NCI-H2107 (cell line): ENCODE data around the gene KISS1.
"Not testable (repeated sequence)": the region's sequence is repeated elsewhere in the genome, so short reads cannot be mapped to it uniquely, and the experiment has no call there.

Source experiments
- DNase-seq: peaks from one replicate; lab custom pipeline; 2025; lab: John Stamatoyannopoulos, UW

The KISS1 gene, protein sequence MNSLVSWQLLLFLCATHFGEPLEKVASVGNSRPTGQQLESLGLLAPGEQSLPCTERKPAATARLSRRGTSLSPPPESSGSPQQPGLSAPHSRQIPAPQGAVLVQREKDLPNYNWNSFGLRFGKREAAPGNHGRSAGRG

GRCh38 chr1:204196068-204196795 lies at the start of gene KISS1:
TSS of gene KISS1 (minus strand) at chr1:204196491. CDS start at chr1:204192876, 3,615 bp downstream.
- no peak for DNase-seq

GRCh38 chr1:204242920-204243319 lies 46.6 kb upstream of the KISS1 start:
- no peak for DNase-seq

- no peak for DNase-seq
Measured at GRCh38 chr1:204241914-204242313, 45.6 kb upstream of the KISS1 start.

DNA sequence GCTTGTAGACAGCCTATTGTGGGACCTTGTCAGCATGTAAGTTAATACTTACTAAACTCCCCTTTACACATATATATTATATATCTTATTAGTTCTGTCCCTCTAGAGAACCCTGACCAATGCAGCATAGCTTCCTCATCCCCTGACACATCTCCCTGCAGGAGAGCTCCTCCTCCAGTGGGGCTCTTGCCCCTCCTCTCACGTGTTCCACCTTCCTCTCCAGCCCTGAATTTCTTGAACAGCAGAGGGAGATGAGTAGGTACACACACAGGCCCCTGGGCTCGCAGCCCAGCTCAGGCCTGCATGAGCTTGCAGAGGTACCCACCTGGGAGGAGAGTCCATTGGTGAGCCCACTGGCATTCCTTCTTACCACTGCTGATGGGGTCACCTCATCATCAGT lies 44.8 kb upstream of the KISS1 start:
- DNase-seq: no peak

DNA sequence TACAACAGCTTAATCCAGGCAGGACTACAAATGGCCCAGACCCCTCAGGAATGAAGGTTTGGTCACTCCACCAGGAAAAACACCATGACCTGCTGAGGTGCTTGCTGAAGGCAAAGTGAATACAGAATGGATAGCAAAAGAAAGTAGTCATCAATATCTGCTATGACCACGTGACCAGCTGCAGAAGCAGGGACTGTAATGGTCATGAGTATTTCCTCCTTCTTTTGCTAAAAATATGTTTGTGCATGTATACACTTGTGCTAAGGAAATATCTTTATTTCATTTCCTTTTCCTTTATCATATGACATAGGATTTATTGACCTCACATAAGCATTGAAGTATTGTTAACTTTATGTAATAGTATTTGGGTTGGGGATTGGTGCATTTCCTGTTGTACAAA lies 43.9 kb upstream of the KISS1 start:
- DNase-seq: no peak

DNA sequence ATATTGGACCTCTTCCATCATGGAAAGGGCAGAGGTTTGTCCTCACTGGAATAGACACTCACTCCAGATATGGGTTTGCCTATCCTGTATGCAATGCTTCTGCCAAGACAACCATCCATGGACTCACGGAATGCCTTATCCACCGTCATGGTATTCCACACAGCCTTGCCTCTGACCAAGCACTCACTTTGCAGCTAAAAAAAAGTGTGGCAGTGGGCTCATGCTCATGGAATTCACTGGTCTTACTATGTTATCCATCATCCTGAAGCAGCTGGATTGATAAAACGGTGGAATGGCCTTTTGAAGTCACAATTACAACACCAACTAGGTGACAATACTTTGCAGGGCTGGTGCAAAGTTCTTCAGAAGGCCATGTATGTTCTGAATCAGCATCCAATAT lies 43.1 kb upstream of the KISS1 start:
- DNase-seq: not testable (repeated sequence)

- not testable (repeated sequence) for DNase-seq
Measured at GRCh38 chr1:204238520-204238919, 42.2 kb upstream of the KISS1 start.

DNA sequence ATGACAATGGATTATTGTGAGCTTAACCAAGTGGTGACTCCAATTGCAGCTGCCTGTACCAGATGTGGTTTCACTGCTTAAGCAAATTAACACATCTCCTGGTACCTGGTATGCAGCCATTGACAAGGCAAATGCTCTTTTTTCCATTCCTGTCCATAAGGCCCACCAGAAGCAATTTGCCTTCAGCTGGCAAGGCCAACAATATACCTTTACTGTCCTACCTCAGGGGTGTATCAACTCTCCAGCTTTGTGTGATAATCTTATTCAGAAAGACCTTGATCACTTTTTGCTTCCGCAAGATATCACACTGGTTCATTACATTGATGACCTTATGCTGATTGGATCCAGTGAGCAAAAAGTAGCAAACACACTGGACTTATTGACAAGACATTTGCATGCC lies 41.2 kb upstream of the KISS1 start:
- DNase-seq: not testable (repeated sequence)

GRCh38 chr1:204232526-204232925 lies 36.2 kb upstream of the KISS1 start:
- DNase-seq: no peak

- DNase-seq: no peak
Measured at GRCh38 chr1:204230211-204230610, 33.9 kb upstream of the KISS1 start.

DNA sequence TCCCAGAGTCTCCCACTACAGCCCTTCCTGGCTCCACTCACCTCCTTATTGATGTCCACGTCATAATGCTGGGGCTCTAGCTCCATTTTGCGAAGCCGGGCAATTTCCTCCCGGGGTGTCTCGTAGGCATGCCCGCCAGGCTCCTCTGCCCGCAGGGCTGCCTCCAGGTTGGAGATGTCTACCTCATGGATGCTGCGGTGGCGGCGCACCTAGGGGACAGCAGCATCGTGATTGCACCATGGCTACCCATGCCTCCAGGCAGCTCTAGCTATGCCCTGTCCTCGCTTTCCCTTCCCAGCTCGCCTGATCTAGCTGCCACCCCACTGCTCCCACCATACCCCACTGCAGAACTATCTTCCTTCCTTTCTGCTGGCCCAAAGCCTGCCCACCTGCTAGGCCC lies 32.6 kb upstream of the KISS1 start:
- no peak for DNase-seq

GRCh38 chr1:204227996-204228785 lies 31.9 kb upstream of the KISS1 start:
- no peak for DNase-seq

GRCh38 chr1:204227351-204227750 lies 31.1 kb upstream of the KISS1 start:
- DNase-seq: no peak

- no peak for DNase-seq
Measured at GRCh38 chr1:204225841-204226735, 29.8 kb upstream of the KISS1 start.

GRCh38 chr1:204224655-204225054 lies 28.4 kb upstream of the KISS1 start:
- no peak for DNase-seq

- DNase-seq: no peak
Measured at GRCh38 chr1:204223129-204223860, 27.0 kb upstream of the KISS1 start.

- DNase-seq: no peak
Measured at GRCh38 chr1:204222764-204223055, 26.4 kb upstream of the KISS1 start.

GRCh38 chr1:204222006-204222763 lies 25.9 kb upstream of the KISS1 start:
- DNase-seq: no peak

DNA sequence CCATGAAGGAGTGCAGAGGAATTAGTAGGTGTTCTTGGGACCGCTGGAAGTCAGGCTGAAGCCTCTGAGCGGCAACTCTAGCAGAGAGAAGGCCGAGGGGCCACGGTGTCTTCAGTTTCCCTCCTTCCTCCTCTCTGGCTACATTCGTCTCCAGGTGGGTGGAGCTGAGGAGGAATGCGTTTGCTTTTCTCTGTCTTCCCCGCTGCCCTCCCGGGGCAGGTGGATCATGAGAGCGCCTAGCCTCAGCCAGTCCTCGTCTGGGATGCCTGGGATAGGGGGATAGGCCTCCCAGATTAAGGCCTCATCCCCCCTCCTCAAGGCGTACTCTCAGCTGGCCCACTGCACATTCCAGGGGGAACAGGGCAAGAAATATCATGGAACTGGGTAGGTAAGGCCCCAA lies 25.0 kb upstream of the KISS1 start:
- DNase-seq: no peak

DNA sequence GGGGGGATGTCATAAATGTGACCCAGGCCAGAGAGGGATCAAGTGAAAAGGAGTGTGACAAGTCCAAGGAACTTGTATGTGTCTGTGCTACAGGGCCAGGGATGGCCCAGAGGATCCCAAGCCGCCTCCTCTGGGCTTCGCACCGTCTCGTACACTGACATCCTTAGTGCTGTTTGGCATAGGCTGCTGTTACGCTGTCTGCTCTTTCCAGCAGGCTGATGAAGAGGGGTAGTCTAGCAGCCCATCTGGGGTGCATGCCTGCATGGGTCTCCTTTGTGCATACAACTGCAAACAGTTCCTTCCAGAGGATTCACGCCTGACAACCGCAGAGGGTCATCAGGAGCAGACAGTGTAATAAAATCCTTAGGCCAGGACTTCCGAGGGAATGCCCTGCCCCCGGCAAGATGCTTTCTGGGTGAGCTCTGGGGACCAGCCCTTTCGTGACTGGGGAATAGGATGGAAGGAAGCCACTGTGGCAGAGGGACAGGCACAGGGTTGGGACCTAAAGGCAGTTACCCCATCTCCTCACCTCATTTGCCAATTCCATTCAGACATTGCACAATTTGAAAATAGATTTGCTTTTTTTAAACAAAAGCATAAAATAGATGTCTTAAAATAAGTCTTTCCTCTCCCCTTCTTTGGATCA lies 23.8 kb upstream of the KISS1 start:
- no peak for DNase-seq
